Measurements from ENCODE around the gene TM9SF1. TPM values are rescaled to one million over a fixed set of nuclear protein-coding genes. Genes with fewer than 3 reads are reported as not detected.
"Not testable (repeated sequence)": the region's sequence is repeated elsewhere in the genome, so short reads cannot be mapped to it uniquely, and the experiment has no call there.

TM9SF1 gene
- total RNA-seq, 6 experiments from 2014 or later, result 68.1 to 80.4 (median 71.0) TPM

DNA sequence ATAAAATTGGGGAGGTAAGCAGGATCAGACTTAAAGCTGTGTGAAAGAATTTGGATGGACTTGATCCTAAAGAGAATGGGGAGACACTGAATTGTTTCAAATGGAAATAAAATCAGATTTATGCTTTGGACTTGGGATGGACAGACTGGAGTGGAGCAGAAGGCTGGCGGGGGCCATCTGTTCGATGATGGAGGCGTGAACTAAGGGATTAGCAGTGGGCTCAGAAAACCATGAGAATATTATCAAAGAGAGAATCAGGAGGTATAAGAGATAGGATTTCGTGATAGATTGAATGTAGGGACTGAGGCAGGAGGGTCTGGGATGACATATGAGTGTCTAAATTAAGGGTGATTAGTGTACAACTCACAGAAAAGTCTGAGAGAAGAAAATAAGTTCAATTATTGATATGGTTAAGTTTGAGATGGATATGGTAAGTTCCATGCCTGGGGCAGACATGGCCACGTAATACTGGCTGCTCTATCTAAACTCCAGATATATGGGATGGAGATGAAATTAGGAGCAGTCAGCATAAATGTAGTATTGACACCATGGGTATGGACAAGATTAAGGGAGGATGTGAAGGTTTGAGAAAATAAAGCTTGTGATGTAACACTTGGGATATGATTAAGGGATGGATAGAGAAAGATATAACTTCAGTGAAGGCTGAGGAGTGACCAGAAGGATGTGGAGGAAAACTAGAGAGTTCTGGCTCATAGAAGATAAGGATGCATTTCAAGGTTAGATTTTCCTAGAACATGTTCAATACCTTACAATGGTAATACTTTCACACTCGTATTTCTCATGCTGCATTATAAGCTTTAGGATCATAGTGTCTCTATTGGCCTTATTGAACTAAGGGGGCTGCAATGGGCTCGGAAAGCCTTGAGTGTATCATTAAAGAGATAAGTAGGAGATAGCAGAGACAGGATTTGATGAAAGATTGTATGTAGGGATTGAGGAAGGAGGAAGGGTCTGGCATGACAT, 9.2 kb upstream of the TM9SF1 start:
- H3K27ac Mint-ChIP-seq, result no peak overlapping the region
- peaks cover 10% of the 10 kb centered on the region for H3K9me3 Mint-ChIP-seq
- TF ChIP-seq, protein P1, sequence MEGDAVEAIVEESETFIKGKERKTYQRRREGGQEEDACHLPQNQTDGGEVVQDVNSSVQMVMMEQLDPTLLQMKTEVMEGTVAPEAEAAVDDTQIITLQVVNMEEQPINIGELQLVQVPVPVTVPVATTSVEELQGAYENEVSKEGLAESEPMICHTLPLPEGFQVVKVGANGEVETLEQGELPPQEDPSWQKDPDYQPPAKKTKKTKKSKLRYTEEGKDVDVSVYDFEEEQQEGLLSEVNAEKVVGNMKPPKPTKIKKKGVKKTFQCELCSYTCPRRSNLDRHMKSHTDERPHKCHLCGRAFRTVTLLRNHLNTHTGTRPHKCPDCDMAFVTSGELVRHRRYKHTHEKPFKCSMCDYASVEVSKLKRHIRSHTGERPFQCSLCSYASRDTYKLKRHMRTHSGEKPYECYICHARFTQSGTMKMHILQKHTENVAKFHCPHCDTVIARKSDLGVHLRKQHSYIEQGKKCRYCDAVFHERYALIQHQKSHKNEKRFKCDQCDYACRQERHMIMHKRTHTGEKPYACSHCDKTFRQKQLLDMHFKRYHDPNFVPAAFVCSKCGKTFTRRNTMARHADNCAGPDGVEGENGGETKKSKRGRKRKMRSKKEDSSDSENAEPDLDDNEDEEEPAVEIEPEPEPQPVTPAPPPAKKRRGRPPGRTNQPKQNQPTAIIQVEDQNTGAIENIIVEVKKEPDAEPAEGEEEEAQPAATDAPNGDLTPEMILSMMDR (IDR thresholded peaks at IDR 0.05), result no peak
- no peak overlapping the region for H3K4me3 Mint-ChIP-seq
- no peaks in the 10 kb centered on the region; the same call in 1 of the 2 replicates for H3K27me3 Mint-ChIP-seq (ENCODE audit: insufficient read depth)
- peaks cover under 1% of the 10 kb centered on the region; the same call in 1 of the 2 replicates for H3K4me1 Mint-ChIP-seq (ENCODE audit: low read depth)
- no peak for DNase-seq
- peaks cover 62% of the 10 kb centered on the region for H3K36me3 Mint-ChIP-seq (ENCODE audit: low read depth)

DNA sequence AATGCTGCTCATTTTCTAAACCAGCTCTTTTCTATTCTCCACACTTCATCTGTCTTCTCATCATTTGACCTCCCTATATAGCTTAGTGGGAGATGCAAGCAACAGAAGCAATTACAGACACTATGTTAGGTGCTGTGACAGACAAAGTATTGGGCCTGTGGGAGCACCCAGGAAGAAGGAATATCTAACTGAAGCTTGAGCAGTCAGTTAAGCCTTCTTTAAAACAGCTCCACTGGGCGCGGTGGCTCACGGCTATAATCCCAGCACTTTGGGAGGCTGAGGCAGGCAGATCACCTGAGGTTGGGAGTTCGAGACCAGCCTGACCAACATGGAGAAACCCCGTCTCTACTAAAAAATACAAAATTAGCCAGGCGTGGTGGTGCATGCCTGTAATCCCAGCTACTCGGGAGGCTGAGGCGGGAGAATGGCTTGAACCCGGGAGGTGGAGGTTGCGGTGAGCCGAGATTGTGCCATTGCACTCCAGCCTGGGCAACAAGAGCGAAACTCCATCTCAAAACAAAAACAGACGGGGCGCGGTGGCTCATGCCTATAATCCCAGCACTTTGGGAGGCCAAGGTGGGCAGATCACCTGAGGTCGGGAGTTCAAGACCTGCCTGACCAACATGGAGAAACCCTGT, 8.1 kb upstream of the TM9SF1 start:
- H3K4me3 Mint-ChIP-seq; DNase-seq; H3K27me3 Mint-ChIP-seq (ENCODE audit: insufficient read depth); H3K27ac Mint-ChIP-seq: not testable (repeated sequence)
- Mint-ChIP-seq H3K36me3 (ENCODE audit: low read depth) (peaks cover 71% of the 10 kb centered on the region), H3K9me3 (peaks cover 10% of the 10 kb centered on the region), H3K4me1 (ENCODE audit: low read depth) (peaks cover 11% of the 10 kb centered on the region)

DNA sequence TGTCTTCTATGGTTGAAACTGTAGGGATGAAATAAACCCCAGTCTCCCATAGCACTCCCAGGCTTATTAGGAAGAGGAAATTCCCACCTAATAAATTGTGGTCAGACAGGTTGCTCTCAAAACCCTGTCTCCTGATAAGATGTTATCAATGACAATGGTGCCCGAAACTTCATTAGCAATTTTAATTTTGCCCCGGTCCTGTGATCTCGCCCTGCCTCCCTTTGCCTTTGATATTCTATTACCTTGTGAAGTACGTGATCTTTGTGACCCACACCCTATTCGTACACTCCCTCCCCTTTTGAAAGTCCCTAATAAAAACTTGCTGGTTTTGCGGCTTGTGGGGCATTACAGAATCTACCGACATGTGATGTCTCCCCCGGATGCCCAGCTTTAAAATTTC, 7.3 kb upstream of the TM9SF1 start:
- not testable (repeated sequence) for H3K27me3 Mint-ChIP-seq (ENCODE audit: insufficient read depth); DNase-seq; H3K4me3 Mint-ChIP-seq; H3K27ac Mint-ChIP-seq
- Mint-ChIP-seq H3K4me1 (ENCODE audit: low read depth) (peaks cover 13% of the 10 kb centered on the region), H3K36me3 (ENCODE audit: low read depth) (peaks cover 63% of the 10 kb centered on the region), H3K9me3 (peaks cover 10% of the 10 kb centered on the region)

DNA sequence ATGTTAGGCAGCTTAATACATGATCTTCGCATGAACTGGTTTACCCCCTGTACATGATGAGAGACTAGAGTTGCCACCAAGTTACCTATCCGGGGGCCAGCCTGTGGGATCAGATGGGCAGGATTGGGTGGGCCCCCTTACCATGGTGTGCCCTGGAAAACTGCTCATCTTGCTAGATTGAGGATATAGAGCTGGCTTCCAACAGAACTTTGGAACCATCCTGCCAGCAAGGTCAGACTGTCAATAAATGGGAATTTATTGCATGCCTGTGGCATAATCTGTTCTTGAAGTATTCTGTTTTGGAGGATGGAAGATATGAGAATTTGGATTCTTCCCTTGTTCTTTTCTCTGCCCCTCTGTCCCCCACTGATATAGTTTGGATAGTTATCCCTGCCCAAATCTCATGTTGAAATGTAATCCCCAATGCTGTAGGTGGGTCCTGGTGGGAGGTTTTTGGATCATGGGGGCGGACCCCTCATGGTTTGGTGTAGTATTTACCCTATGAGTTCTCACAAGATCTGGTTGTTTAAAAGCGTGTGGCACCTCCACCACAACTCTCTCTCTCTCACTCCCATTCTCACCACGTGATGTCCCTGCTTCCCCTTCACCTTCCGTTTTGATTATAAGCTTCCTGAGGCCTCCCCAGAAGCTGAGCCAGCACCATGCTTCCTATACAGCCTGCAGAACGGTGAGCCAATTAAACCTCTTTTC, 3.7 kb upstream of the TM9SF1 start:
- H3K9me3 Mint-ChIP-seq, result peaks cover 10% of the 10 kb centered on the region
- peaks cover 36% of the 10 kb centered on the region for H3K4me1 Mint-ChIP-seq (ENCODE audit: low read depth)
- H3K27me3 Mint-ChIP-seq (ENCODE audit: insufficient read depth), result no peaks in the 10 kb centered on the region; the same call in none of the 2 replicates
- peak overlapping the region; percentile 35 for H3K27ac Mint-ChIP-seq
- no peak overlapping the region; the same call in 1 of the 2 replicates for H3K4me3 Mint-ChIP-seq
- peaks cover 50% of the 10 kb centered on the region for H3K36me3 Mint-ChIP-seq (ENCODE audit: low read depth)
- no peak for DNase-seq
- TF ChIP-seq, protein P1 (IDR thresholded peaks at IDR 0.05), result no peak

DNA sequence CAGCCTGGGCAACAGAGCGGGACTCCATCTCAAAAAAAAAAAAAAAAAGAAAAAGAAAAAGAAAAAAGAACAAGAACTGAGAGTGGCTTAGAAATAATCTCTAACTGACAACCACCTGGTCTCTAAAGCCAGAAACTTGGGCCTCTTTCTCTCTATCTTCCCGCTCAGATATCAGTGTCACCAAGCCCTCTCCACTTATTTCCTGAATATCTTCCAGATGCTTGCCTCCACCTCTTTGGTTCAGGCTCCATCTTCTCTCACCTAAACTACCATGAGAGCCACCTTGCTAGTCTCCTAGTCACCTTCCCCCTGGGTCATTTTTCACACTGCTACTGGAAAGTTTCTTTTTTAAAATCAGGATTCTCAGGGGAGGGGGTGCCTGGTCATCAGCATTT, 1.8 kb upstream of the TM9SF1 start:
- peak overlapping the region; percentile 96 for H3K4me3 Mint-ChIP-seq
- peaks cover 48% of the 10 kb centered on the region for H3K4me1 Mint-ChIP-seq (ENCODE audit: low read depth)
- no peaks in the 10 kb centered on the region; the same call in none of the 2 replicates for H3K27me3 Mint-ChIP-seq (ENCODE audit: insufficient read depth)
- peak overlapping the region; percentile 95 for H3K27ac Mint-ChIP-seq
- peaks cover 45% of the 10 kb centered on the region for H3K36me3 Mint-ChIP-seq (ENCODE audit: low read depth)
- peaks cover 5% of the 10 kb centered on the region; the same call in 1 of the 2 replicates for H3K9me3 Mint-ChIP-seq
- no peak for DNase-seq
- TF ChIP-seq, protein P1 (IDR thresholded peaks at IDR 0.05), result no peak

Measured in HFFc6 (cell line).